Left hindlimb (tissue), 1 donor: ENCODE data around the gene CD38.
A peak's percentile ranks its signal among the peaks of the same experiment; 100 is the strongest.

Experiments used
- DNase-seq: peaks from one replicate; pipeline ENCODE4 v3.0.0-alpha.2; 2018

CD38 gene

DNA sequence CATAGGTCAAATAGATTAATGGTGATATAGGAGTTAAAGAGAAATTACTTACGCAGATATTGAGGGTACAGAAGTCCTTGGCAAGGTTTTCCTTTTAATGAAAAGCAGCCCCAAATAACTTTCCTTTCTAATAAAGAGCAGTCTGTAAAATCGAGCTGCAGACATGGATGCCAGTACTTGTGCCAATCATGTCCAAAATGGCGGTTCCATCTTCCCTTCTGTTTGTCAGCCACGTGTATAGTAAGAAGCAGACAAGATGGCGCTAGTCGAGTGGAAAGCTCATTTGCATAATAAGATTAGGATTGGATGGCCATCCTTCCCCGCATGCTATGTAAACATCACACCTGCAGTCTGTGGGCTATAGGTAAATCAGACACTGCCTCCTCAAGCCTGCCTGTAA, 92.0 kb downstream of the CD38 start:
- DNase-seq = no peak

DNA sequence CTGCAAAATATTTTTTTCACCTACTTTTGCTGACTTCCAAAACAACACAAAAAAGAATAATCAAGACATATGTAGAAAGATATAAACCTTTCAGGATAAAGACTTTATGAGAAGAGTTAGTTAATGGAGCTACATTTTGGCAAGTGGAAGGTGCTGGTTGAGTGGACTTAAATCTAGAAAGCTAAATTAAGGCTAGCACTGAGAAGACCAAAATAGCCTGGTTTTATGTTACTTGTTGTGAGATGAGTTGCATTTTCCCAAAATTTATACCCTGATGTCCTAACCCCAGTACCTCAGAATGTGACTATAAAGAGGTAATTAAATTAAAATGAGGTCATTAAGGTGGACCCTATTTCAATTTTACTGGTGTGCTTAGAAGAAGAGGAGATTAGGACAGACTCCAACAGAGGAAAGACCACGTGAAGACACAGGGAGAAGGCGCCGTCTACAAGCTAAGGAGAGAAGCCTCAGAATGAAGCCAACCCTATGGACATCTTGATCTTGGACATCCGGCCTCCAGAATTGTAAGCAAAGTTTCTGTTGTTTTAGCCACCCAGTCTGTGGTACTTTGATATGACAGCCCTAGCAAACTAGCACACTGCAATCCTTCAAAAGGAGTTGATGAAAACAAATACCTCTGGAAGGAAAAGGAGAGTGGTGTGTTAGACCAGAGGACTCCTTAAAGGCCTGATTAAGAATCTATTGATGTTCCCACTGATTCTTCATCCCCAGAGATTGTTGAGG, 93.0 kb downstream of the CD38 start:
- no peak for DNase-seq

DNA sequence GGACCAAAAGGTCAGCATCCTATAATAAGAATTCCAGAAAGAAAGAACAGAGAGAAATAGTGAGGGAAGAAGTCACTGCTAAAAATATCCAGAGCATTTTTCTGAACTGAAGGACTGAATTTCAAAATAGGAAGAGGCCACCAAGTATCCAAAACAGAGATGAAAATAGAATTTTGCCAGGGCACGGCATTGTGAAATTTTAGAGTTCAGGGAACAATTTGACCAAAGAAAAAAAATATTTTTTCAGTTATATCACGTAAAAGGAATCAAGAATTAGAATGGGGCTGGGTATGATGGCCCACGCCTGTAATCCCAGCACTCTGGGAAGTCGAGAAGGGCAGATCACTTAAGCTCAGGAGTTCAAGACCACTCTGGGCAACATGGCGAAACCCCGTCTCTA, 95.0 kb downstream of the CD38 start:
- DNase-seq = no peak

DNA sequence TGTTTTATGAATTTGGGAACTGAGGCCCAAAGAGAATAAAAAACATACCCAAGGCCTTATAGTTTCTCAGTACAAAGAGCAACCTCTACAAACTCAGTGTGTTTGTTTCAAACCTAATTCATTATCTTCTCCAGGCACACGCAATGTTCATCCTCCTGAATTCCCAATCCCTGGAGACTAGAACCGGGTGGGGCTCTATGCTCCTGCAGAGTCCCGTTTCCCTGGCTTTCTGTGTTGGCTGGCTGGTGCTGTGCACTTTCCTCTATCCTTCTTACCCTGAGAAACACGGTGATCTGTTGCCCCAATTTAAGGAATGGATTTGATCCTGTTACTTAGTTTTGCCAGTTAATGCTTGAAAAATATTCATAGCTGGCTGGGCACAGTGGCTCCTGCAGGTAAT, 96.5 kb downstream of the CD38 start:
- DNase-seq = no peak

DNA sequence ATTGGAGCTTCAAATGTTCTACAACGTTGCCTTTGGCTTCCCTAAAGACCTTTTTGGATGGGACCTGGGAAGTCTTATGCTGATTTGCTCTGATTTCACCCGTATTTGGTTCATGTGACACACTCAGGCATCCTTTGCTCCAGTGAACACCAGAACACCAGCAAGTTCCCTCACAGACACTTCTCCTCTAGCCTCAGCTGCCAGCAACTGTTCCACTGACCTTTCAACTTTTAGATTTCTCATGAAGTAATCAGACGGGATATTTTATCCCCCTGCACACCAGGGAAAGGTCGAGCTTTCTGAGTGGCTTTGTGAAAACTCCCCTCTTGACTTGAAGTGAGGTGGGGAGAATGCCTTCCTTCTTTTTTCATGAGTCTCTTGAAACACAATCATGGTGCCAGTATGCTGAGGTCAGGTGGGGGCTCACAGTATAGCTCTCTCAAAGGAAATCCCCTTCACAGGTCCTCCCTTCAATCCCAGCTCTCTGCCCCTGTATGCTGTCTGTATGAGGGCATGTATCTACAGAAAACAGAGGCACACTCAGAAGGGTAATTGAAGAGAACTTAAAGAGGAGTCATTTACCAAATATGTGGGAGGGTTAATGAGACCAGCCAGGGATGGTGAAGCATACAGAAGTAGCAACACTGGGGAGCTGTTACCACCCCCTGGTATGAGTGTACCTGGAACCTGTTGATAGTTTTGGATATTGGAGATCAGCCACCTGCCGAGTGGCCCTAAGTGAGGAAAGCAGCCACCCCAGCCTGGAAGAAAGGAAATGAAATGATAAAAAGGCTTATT, 97.7 kb downstream of the CD38 start:
- DNase-seq = no peak

DNA sequence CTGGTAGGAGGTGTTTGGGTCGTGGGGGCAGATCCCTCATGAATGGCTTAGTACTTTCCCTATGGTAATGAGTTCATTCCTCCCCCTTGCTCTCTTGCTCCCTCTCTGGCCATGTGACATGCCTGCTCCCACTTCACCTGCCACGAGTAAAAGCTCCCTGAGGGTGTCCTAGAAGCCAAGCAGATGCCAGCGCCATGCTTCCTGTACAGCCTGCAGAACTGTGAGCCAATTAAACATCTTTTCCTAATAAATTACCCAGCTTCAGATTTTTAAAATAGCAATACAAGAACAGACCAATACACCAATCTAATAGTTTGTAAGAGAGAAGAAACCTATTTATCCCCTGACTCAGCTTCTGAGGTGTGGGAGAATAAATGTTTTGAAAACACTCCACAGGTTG, 99.9 kb downstream of the CD38 start:
- DNase-seq = no peak

DNA sequence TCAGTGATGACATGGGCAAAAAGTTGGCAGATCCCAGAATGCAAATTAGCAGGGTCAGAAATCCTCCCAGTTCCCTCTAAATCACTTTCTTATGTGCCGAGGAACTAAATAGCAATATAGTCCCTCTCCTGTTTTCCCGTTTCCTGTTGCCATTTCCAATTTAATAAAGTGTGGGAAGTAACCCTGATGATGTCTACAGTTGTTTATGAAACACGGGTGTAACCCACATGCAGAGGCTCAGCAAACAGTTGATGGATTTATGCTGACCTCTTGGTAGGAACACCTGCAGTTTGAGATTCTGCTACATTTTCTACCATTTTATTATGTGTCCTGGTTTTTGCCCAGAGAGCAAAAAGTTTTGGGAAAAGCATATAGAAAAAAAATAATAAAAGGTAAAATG, 103.7 kb downstream of the CD38 start:
- DNase-seq = no peak

DNA sequence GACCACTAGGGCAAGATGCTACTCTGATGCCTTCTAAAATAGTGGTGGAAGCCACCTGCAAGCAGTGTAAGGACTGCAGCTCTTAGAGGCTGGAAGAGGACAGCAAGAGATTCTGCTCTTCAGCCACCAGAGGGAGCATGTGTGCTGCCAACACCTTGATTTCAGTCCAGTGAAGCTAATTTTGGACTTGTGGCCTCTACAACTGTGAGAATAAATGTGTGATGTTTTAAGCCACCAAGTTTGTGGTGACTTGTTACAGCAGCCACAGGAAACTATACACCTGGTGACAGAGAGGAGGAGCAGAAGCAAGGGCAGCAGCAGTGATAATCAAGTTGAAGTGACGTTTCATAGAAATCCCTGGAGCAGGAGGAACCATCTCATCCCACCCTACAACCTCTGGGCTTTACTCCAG, 104.6 kb downstream of the CD38 start:
- DNase-seq = peak; percentile 61

DNA sequence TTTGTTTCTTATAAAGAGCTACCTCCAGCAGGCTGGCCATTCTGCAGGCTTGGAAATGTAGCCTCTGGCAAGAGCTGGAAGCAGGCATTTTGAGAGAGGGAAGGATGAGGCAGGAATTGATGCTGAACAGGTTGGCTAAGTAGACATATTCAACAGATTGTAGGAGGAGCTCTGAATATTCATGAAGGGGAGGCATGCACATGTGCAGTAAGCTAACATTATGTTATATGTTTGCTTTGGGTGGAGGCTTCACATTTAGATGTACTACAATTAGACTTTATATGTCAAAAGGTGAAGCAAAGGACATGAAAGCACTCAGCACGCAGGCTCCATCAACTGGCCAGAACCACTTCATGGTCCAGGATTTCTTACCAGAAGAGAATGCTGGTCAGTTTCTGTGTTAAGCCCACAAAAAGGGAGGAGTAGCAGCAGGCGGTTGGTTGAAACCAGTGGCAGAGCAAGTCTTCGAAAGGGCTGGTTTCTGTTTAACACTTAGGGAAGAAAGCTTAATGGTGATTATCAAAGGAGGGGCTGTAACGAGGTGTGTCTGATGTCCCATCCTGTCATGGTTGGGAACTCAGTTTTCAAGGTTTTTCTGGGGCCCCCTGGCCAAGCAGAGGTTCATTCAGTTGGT, 105.6 kb downstream of the CD38 start:
- DNase-seq = no peak

DNA sequence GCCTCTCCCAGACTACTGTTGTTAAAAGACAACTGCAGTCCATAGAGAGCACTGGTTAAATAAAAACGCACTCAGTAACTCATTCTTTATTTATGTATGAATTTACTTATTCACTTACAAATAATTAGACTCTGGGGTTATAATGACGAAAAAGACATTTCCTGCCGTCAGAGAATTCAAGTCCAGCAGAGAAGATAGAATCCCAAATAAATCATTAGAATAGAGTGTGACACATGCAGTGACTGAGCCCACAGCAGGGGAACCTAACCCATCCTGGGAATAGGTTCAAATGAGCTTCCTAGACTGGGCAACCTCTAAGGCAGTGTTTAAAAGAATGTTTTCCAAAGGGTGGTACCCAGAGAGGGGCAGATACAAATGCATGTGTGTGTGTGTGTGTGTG, 106.5 kb downstream of the CD38 start:
- DNase-seq = no peak

DNA sequence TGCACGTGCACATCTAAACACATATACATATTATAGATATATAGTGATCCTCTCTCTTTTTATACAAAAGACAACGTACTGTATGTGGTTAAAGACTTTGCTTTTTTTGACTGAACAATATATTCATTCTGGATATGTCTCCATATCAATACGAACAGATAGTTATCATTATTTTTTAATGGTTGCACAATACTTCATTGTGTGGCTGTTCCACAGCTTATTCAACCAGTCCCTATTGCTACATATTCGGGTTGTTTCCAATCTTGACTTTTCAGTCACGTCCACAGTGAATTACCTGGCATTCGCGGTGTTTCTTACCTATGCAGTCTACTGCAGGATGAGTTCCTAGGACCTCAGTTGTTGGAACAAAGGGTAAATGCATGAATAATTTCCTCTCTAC, 107.3 kb downstream of the CD38 start:
- DNase-seq = no peak

DNA sequence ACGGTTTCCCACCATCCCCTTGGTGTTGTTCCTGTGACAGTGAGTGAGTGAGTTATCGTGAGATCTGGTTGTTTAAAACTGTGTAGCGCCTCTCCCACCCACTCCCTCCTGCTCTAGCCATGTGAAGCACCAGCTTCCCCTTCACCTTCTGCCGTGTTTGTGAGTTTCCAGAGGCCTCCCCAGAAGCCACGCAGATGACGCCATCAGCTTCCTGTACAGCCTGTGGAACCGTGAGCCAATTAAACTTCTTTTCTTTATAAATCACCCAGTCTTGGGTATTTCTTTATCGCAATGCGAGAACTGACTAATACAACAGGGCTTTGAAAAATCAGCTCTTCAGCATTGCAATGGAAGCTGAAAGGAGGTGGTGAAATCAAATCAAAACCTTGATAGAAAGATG, 110.4 kb downstream of the CD38 start:
- DNase-seq = no peak

DNA sequence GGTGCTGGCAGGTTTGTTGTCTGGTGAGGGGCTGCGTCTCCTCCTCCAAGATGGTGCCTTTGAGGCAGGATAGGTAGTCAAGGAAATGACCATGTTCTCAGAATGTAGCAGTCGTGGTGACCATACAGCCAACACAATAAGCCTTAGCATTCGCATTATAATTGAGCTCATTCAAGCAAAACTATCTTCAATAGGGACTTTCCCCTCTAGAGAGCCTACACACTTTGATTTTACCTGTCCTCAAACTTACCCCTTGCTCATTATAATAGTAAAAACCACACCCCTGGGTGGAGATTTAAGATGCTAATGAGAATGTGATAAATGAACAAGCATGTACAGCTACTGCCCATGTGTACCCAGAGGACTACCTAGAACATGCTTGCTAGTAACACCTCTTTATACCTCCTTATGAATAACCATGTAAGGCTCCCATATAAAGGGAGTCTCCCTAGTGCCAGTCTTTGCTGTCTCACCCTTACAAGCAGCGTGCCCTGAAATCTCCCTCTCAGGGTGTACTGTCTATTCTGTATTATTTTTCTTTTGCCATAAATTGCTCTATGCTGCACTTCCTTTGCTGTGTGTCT, 112.2 kb downstream of the CD38 start:
- no peak for DNase-seq

DNA sequence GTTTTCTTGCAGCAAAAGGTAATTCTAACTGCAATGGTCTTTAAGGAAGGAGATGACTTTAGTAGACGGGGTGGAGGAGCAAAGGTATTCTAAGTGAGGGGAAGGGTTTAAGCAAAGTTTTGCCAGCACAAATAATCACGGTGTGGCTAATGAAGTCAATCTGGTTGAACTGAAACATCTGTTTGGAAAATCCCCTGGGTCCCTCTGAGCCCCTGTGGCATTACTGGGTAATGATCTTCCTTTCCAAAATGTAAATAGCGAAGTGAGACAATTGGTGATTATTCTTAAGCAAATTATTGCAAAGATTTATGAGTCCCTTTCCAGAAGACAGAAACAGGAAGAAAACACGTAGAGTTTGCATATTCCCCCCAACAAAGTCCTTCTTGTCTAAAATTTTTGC, 113.2 kb downstream of the CD38 start:
- DNase-seq = no peak

DNA sequence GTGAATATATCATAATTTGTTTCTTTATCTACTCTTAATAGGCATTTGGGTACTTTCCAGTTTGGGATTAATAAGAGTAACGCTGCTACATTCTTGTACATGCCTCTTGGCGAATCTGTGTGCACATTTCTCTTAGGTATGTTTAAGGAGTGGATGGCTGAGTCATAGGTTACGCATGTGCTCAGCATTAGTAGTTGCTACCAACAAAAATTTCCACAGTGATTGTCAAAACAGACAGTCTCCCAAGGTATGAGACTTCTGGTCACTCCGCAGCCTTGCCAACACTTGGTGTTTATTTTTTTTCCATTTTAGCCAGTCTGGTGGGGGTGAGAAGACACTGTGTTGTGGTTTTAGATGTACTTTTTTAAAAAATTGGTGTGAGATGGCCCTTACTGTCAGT, 115.8 kb downstream of the CD38 start:
- DNase-seq = no peak

DNA sequence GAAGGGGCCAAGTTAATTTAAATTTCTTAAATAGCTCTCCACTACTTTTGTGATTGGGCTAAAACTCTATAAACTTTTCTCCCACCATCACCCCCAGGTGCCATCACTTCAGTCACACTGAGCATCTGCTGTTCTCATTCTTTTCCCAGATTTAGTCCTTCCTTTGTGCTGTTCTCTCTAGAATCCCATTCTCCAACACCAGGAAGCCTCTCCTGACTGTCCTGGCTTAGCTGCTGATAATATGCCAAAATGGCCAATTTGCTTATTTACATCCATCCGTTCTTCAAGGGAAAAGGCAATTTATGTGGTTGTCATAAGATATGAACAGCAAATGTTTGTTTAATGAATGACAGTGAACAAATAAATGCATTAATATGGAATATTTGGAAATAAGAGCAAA, 116.3 kb downstream of the CD38 start:
- DNase-seq = no peak

DNA sequence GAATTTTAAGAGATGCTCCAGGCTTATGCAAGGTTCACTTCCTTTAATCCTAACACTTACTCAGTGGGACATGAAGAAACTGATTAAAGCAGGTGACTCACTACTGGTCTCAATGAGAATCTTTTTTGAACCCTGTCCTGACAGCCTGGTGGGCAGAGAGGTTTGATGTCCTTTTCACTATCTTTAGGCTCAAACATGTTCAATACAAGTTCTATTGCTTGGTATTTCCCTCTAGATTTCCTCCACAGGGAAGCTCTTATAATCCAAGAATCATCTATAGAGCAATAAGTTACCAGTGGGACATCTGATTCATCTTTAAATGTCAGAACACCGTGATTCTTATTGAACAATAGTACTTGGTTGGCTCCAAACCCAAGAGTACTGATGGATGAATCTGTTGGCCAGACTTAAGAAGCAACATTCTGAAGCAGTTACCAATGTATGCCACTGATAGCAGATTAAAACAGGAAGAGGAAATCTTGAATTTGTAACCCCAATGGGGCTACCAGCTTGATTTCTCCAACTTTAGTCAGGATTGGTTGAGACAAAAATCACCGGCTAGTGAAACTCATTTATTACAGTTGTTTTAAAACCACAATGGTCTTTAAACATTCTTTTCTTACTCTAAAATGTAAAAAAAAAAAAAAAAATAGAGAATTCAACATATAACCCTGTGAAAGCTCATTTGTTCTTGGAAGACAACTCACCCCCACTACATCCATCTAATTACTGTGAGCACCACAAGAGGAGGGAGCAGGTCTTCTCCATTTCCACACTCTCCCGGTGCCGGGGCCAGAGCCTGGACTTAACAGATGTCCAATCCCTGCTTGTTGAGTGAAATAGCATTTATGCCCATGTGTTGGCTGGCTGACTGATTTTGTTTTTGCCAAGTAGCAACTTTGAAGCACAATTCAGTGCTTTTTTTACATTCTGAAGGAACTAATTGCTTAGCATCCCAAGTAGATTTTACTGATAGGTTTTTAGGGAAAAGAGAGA, 117.1 kb downstream of the CD38 start:
- DNase-seq = no peak

DNA sequence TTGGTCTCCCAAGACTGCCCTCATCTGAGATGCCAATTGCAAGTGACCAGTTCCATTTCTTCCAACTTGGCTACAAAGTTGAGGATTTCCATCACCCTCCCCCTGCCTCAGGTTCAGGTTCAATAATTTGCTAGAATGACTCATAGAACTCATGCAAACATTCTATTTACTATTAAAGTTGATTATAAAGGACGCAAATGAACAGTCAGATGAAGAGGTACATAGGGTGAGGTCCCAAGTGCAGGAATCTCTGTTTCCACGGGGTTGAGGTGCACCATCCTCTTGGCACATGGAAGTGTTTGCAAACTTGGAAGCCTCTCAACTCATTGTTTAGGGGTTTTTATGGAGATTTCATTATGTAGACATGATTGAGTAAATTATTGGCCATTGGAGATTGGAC, 119.4 kb downstream of the CD38 start:
- no peak for DNase-seq

DNA sequence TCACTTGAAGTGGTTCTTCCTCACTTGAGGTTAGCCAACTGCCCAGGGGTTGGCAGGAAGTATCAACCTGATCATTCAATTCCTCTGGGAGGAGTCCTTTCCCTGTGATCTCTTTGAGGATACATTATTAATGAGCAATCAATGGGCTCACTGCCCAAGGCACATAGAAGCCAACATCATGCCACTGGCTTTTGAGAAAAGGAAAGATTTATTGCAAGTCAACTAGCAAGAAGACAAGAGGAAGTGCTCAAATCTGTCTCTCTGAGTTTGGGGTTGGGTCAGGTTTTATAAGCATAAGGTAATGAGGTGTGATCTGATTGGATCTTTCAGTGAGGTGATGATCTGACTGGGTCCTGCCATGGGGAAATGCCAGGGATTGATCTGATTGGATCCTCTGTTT, 120.8 kb downstream of the CD38 start:
- no peak for DNase-seq

DNA sequence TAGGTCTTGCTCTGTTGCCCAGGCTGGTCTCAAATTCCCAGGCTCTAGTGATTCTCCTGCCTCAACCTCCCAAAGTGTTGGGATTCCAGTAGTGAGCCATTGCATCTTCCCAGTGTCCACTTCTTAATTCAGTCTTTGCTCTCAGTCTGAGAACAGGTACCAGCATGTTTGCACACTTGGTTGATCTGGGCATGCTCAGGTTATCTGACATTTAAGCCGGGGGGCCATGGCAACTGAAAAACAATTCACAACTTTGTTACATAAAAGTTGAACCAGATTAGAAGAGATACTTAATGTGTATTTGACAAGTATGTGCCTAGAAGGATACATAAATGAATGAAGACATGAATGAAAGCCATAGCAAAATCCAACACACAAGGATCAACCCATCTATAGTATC, 121.4 kb downstream of the CD38 start:
- no peak for DNase-seq

DNA sequence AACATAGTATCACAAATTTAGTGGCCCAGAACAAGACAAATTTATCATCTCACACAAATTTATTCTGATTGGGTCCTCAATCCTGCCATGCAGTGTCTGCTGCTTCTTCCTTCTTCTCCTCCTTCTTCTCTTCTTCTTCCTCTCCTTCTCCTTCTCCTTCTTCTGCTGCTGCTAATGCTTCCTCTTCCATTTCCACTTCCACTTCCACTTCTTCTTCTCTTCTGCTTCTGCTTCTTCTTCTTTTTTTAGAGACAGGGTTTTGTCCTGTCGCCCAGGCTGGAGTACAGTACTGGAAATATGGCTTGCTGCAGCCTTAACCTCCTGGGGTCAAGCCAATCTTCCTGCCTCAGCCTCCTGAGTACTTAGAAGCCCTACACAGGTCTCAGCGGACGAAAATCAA, 122.9 kb downstream of the CD38 start:
- DNase-seq = no peak

DNA sequence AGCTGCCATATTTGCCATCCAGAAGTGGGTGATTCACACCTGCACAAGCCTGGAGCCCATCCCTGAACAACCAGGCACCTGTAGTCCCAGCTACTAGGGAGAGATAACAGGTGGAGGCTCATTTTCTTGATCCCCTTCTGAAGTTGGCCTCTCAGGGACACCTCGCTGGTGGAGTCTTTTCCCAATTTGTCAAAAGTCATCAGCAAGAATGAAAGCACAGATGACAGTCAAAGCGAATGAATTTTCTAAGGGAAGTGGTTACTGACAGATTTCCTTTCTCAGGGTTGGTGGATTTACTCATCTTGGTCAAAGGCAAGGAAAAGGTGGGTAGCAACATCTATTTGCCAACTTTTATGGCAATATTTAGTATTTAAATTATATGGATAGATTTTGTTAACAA, 123.9 kb downstream of the CD38 start:
- DNase-seq = no peak

DNA sequence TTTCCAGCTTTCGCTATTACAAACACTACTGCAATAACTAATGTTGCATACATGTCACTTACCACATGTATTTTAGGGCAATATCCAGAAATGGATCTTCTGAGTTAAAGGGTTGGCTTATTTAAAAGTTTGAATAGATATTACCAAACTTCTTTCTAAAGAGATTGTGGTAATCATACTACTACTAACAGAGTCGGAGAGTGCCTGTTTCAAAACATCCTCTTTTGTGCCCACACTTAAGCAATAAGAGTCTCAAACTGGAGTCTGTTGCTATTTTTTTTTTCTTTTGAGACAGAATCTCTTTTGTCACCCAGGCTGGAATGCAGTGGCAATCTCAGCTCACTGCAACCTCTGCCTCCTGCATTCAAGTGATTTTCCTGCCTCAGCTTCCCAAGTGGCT, 124.6 kb downstream of the CD38 start:
- DNase-seq = no peak
